Measurements from ENCODE around the gene LBX1. TPM values are rescaled to one million over a fixed set of nuclear protein-coding genes. Genes with fewer than 3 reads are reported as not detected.

The LBX1 gene
- total RNA-seq, 1 experiment from 2014 or later = 13.7 TPM

Other genes starting within 250 kb of the LBX1 start
- 92.1 and 101 TPM in 2 replicates for gene MRPL43, start 242.0 kb downstream of the LBX1 start, total RNA-seq (2014; rRNA removed; shearing (Covaris generic))
- gene TWNK, start 241.9 kb downstream of the LBX1 start, total RNA-seq (2014; rRNA removed; shearing (Covaris generic)) = 27.3 and 30.4 TPM in 2 replicates
- gene LZTS2, start 229.7 kb downstream of the LBX1 start, total RNA-seq (2014; rRNA removed; shearing (Covaris generic)) = 229 and 239 TPM in 2 replicates
- 0.25 and 0.89 TPM in 2 replicates for gene PDZD7, start 198.3 kb downstream of the LBX1 start, total RNA-seq (2014; rRNA removed; shearing (Covaris generic))
- 14.3 and 15.3 TPM in 2 replicates for gene SFXN3, start 198.2 kb downstream of the LBX1 start, total RNA-seq (2014; rRNA removed; shearing (Covaris generic))
- gene KAZALD1, start 167.5 kb downstream of the LBX1 start, total RNA-seq (2014; rRNA removed; shearing (Covaris generic)) = 55.7 and 58.1 TPM in 2 replicates
- gene TLX1, start 98.2 kb downstream of the LBX1 start, total RNA-seq (2014; rRNA removed; shearing (Covaris generic)) = not detected in 2 replicates
- gene BTRC, start 124.7 kb upstream of the LBX1 start, total RNA-seq (2014; rRNA removed; shearing (Covaris generic)) = 42.5 and 45.4 TPM in 2 replicates